Right ventricle myocardium inferior (tissue), 1 donor: ENCODE measurements around the gene LNPK. TPM values are rescaled to one million over a fixed set of nuclear protein-coding genes. Genes with fewer than 3 reads are reported as not detected.
"Not testable (repeated sequence)": the region's sequence is repeated elsewhere in the genome, so short reads cannot be mapped to it uniquely, and the experiment has no call there.

Source experiments
- ATAC-seq: fragments of 200-7000 bp; cut with Tn5 transposase; one replicate; pipeline ENCODE4 v1.9.1; 2020; ENCODE audit warnings: mild to moderate bottlenecking, moderate library complexity
- DNase-seq: peaks from one replicate; pipeline ENCODE4 v3.0.0; 2021; ENCODE audit errors: missing footprints
- intact Hi-C: fragments of 100-400 bp; cut with DNase I; formaldehyde crosslinking; loops from one replicate; pipeline ENCODE4 v1.11.0; 2022
- long read RNA-seq: library from polyadenylated mRNA; unstranded; transcript quantifications from one replicate; pipeline ENCODE4 v2.0.0, GENCODE V29; 2021
- total RNA-seq: library from RNA; stranded (reverse); fragmentation: NEBNext Ultra II Directional; extraction: Animal tissue kit (Norgen Biotek cat#: 25700); gene quantifications from one replicate; pipeline ENCODE4 v1.2.1, GENCODE V29; 2021
- donor health status: DM: no; HTN: yes; CAD: no; lungs with severe emphysema.

LNPK gene, protein sequence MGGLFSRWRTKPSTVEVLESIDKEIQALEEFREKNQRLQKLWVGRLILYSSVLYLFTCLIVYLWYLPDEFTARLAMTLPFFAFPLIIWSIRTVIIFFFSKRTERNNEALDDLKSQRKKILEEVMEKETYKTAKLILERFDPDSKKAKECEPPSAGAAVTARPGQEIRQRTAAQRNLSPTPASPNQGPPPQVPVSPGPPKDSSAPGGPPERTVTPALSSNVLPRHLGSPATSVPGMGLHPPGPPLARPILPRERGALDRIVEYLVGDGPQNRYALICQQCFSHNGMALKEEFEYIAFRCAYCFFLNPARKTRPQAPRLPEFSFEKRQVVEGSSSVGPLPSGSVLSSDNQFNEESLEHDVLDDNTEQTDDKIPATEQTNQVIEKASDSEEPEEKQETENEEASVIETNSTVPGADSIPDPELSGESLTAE
- 38.8 TPM for total RNA-seq
- long read RNA-seq, full-length matches to known transcripts = 11 of 16 reads
- long read RNA-seq, partial matches to known transcripts = 1 of 16 reads
- long read RNA-seq, other reads (novel, unspliced or antisense) = 4 of 16 reads

DNA sequence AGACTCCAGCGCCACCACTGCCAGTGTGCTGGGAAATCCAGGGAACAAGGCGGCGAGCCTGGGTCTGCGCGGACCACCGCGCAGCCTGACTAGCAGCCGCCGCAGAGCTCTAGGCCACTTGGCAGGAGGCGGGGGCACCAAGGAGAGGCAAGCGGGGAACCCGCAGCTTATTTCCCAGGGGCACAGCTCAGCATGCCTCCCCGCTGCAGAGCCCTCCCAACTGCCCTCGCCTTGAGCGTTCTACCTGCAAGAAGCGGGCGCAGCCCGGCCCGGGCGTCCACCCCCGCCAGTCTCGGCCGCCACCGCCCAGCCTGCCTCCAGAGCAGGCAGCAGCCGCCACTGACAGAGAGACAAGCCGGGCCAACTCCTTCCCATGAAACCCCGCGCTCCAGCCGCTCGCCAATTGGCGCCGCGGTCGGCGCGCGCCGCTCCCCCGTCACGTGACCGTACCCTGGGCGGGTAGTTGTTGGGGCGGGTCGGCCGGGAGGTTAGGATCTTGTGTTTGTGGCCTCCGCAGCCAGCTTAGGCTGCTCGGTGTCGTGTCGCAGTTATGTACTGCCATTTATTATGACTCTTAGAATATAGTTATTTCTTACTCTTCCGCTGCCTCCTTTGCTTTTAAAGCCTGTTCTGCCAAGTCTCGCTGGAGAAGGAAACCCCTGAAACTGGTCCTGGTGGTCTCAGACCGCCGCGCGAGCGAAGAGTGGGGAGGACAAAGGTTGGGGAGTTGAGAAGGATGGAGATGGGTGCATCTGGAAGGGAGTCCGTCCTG lies at the start of gene LNPK:
Gene LNPK (minus strand): TSS at position 352 of the 772 bp plus-strand sequence. CDS start 6,683 bp downstream, outside the sequence.
- DNase-seq (peak; percentile 97), ATAC-seq (peak; percentile 98)
- intact Hi-C loops = loop anchor here (1.0 to 5.0 kb wide), 2 partner anchors 32 to 80 kb away; partner anchors contain the start of gene EVX2

DNA sequence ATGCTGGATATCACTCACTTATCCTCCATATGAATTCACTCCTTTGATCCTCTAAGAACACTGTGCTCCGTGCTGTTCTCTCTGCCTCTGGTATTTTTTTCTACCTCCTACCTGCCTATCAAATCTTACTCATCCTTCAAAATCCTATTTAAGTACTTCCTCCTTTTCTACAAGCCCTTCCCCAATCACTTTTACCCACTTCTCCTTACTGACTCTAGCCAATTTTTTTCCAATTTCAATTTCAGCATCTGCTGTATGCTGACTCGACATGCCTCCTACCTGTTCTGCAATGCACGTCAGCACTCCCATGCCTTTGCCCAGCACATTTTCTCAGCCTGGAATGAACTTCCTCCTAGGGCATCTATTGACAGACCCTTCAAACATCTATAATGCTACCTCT lies 37.3 kb upstream of the LNPK start:
- DNase-seq (no peak), ATAC-seq (no peak)
- intact Hi-C loops = no loop called here

DNA sequence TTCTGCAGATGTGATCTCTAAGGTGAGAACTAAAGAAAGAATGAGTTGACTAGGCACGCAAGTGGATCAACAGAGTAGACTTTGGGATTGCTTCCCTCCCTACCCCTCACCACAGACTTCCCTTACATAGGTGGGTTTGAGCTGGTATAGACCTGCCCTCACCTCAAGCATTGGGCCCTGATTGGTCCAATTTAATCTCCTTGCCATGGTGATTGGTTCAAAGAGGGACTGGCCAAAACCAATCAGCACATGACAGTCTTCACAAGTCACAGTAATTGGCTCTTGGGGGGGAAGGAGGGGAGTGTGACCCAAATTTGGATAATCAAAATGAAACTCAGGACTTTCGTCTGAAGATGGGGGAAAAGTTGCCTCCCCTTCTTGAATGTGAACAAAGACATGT lies 36.6 kb upstream of the LNPK start:
- ATAC-seq (no peak), DNase-seq (no peak)
- intact Hi-C loops = no loop called here

DNA sequence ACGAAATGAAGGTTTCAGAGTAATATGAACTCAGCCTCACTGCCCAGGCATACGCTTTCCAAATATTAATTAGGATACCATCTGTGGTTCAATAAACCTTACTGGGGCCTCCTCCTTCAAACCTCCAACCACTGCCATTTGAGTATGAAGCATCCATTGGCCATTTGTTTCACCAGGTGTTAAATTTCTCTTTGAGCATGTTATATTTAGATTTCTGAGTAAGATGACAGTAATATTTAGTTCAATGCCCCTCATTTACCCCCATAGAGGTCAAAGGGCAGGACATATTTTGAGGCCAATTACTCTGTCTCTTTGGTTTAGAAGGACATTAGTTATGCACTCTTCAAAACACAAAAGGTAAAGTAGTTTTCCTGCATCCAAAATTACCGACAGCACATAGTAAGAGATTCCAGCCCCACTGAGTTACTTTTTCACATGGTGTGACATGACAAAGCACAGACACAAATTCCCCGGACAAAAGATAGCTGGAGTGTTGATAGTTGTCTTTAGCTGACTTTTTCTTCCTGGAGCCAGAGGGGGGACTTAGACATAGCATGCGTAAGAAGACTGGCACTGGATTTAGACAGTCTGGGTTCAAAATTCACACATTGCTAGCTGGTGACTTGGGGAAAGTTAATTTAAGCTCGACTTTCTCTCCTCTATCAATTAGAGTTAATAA lies 33.1 kb upstream of the LNPK start:
- DNase-seq (no peak), ATAC-seq (peak; percentile 82)
- intact Hi-C loops = no loop called here

DNA sequence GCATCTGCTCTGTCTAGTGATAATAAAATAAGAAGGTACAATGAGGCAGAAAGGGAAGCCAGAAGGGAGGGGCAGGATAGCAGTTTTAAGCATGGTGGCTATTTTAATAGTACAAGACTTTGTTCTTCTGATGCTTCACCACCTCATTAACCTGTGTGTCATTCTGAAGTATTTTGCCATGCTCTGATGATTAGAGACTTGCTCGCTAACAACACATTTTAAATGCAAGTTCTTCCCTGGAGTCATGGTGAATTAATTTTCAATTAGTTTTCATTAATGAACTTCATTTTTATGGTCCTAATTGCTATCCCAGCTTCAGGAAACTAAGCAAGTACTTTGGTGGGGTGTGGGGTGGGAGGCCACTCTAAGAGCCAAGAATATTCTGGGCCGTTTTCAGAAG lies 25.7 kb upstream of the LNPK start:
- intact Hi-C loops = no loop called here
- ATAC-seq (no peak), DNase-seq (no peak)

DNA sequence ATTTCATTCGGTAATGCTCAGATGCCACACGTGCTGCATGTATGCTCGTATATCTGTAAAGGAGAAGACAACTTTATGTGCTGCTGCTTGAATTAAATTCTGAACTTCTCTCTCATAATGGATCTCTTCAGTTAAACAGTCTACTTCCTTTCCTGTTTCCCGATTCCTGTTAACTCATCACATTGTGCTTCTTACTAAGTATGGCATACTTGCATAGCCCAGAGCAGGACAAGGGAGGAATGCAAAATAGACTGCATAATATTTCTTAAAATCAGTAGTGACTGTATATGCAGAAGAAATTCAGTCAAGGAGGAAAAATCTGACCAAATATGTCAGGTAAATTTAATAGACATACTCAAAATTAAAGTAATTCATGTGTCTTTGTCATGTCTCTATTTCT lies 23.9 kb upstream of the LNPK start:
- ATAC-seq = no peak
- intact Hi-C loops = no loop called here
- DNase-seq = no peak

DNA sequence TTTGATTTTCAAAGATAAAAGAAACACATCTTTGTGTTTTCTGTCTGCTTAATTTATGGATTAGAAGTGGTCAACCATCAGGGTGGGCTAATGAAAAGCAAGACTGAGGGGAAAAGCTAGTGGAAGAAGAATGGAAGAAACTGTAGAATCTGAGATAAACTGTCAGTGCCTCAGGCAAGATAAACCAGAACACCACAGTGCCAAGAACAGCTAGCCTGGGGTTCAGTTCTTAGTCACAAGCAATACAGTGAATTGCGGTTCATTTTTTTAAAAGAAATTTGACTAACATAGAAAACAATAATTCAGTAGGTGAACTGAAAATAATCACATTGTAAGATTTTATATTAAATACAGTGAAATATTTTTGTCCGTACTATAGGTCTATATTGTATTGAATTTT lies 22.0 kb upstream of the LNPK start:
- DNase-seq (no peak), ATAC-seq (no peak)
- intact Hi-C loops = no loop called here

DNA sequence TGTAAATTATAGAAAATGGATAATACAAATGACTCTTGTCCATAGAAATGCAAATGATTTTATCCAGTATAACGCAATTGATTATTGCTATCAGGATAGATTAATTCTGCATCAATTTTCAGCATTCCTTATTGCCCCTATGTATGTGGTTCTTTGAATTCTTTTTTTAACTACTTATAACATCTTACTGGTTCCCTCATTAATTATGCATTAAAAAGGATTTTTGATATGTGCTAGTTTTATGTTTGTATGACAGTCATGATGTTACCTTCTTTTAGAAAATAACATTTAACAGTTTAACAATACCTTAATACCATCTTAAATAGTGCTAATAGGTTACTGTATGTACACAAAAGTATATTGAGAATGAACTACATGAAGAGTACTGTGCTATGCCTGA lies 20.0 kb upstream of the LNPK start:
- intact Hi-C loops = no loop called here

DNA sequence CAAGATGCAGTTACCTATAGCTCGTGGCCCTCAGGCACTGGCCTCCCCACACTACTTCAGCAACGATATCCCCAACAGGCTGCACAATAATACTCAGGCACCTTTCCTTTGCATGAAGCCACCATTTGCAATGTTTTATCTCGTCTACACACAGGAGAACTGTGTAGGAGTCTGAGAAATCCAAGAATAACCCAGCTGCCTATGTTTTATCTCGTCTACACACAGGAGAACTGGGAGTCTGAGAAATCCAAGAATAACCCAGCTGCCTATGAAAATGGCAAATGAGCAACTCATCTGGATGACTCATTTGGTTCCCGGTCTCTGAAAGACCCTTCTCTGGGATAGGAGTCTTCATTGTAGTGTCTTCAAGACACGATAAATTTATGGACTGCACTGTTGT lies 18.3 kb upstream of the LNPK start:
- ATAC-seq = no peak
- intact Hi-C loops = no loop called here
- no peak for DNase-seq

More for the DNA sequence above, 20.0 kb upstream of the LNPK start:
- no peak for DNase-seq
- no peak for ATAC-seq

DNA sequence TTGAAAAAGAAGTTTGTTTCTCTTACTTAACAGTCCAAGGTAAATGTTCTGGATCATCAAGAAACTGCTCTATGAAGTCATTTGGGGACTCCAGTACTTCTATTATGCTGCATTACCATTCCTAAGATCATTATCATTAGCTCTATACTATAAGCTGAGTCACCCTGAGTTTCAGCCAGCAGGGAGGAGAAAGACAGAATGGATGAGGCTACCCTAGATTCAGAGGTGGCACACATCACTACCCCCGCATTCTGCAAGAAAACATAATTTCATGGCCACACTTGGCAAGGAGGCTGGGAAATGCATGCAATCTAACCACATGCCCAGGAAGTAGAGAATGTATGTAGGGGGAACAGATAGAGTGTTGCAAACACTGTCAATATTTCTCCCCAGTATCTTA lies 16.6 kb upstream of the LNPK start:
- intact Hi-C loops = no loop called here
- ATAC-seq (no peak), DNase-seq (no peak)

DNA sequence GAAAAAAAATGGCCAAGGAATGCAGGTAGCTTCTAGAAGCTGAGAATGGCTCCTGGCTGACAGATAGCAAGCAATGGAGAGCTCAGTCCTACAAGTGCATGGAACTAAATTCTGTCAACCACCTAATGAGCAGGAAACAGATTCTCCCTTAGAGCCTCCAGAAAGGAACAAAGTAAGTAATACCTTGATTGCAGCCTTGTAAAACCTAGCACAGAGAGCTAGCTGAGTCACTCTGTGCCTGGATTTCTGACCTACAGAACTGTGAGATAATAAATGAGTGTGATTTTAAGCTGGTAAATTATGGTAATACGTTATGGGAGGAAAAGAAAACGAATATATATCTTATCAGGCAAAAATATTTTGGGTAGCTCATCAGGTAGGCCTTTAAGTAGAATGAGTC lies 7.4 kb upstream of the LNPK start:
- intact Hi-C loops = no loop called here
- ATAC-seq = no peak
- no peak for DNase-seq

DNA sequence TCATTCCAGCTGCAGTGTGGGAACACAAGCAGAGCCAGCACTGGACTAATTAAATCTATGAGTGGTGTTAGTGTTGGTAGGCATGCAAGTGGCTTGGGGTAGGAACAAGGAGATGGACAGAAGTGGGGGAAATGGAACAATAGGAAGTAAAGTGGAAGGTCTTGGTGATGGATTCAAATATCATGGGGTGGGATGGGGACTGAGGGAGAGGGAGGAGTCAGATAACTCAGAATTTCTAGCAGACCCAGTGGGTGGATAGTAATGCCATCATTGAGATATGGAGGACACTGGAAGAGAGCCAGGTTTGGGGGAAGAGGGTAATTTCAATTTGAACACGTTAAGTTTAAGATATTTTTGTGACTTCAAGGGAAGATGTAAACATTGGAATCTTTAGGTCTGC lies 2.9 kb upstream of the LNPK start:
- ATAC-seq (no peak), DNase-seq (no peak)
- intact Hi-C loops = loop anchor here (5.0 kb wide), 1 partner anchor 77 kb away; the partner anchor contains the start of gene EVX2

DNA sequence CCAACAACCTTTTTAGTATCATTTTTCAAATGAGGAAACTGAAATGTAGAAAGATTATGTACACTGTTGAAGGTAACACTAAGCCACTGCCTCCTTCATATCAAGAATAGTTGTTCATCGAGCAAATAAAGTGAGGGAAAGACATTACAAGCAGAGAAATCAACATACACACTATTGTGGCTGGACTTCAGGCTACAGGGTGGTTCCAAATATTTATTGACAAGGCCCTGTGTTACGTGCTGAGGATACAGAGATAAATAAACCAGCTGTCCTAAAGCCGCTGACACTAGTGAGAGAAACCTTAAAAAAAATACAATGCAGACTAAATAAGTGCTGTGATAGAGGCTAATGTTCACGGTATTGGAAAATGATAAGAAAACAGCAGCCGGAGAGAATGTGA lies 1.9 kb upstream of the LNPK start:
- no peak for ATAC-seq
- DNase-seq = no peak
- intact Hi-C loops = loop anchor here (5.0 kb wide), 1 partner anchor 78 kb away; the partner anchor contains the start of gene EVX2

DNA sequence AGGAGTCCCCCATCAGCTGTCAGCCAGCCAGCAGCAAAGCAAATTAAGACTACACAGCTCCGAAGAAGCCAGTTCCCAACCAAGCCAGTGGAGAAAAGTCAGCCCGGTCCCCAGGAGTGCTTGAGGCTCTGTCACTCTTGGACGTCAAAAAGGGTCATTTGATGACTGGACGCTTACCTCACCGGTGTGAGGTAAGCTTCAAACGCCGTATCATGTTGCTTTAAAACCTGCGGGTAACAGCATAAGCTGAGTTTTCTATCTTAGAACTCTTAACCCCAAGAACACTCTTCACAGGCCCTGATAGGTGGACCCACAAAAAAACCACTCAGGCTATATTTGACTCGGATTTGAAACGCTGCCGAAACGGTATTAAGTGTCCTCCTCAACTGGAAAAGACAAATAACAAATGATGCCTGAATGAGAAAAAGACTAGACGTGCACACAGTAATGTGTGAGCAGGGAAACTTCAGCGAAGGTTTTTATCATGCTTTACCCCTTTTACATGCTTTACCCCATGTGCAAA lies 682 bp upstream of the LNPK start:
- intact Hi-C loops = loop anchor here (1.0 to 5.0 kb wide), 2 partner anchors 32 to 80 kb away; partner anchors contain the start of gene EVX2
- peak; percentile 42 for ATAC-seq
- DNase-seq = no peak

DNA sequence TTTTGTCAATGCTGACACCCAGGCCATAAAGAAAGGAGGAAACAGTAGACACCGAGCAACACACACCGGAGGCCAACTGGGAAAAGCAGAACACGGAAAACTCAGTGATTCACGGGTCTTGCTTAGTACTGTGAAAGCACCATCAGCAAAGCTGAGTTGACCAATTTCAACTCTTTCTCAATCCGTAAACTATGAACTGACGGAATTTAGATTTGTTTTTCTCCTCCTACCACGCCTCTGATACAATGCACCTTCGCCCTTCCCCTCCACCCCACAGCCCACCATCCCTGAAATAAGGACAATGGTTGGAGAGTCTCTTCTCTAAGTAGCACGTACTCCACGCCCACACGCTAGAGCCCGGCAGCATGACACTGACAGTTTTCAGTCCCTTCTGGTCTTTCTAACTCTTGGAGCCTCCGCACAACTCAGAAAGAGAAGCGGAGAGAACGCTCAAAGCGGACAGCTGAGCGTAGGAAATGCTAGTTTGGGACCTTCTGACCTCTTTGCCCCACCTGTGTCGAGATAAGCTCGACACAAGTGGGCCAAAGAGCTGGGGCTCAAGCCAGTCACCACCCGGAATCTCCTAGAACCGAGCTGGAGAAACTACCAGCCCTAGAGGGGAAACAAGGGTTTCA lies 669 bp downstream of the LNPK start:
- intact Hi-C loops = loop anchor here (5.0 kb wide), 1 partner anchor 81 kb away; the partner anchor contains the start of gene EVX2
- ATAC-seq (peak; percentile 62), DNase-seq (peak; percentile 72)

DNA sequence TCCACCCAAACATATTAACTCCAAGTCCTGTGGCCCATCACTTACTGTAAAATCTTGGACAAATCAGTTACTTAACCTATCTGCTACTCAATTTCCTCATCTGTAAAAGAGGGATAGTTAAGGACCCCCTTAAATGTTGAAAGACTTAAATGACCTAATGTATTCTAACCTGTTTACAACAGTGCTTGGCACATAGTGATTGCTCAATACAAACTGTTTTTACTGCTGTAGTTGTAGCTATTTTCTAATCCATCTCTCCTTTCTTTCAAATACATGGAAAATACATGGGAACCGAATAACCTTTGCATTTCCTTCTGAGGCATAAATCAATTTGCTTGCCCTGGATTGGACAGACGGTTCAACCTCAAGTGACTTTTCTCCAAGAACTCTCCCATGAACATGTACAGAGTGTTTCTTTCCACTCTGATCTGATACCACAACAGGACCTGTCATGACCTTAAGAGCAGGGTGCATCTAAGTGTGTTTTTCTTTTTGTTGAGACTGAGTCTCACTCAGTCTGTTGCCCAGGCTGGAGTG lies 2.7 kb downstream of the LNPK start:
- ATAC-seq (no peak), DNase-seq (no peak)
- intact Hi-C loops = no loop called here

DNA sequence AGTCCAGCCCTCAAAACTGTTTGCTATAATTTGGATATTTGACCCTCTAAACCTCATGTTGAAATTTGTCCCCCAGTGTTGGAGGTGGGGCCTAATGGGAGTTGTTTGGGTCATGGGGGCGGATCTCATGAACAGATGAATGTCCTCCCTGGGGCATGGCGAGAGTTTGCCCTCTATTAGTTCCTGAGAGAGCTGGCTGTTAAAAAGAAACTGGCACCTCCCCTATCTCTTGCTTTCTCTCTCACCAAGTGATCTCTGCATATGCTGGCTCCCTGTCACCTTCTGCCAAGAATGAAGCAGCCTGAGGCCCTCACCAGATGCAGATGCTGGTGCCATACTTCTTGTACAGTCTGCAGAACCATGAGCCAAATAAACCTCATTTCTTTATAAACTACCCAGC lies 12.0 kb downstream of the LNPK start:
- ATAC-seq = peak; percentile 39

DNA sequence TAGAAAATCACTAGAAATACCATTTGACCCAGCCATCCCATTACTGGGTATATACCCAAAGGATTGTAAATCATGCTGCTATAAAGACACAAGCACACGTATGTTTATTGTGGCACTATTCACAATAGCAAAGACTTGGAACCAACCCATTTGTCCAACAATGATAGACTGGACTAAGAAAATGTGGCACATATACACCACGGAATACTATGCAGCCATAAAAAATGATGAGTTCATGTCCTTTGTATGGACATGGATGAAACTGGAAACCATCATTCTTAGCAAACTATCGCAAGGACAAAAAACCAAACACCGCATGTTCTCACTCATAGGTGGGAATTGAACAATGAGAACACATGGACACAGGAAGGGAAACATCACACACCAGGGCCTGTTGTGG lies 14.9 kb downstream of the LNPK start:
- intact Hi-C loops, ATAC-seq, DNase-seq: not testable (repeated sequence)

More for the DNA sequence above, 12.0 kb downstream of the LNPK start:
- intact Hi-C loops = no loop called here
- no peak for DNase-seq
